ENCODE data around the gene TEAD1.

Gene TEAD1

GRCh38 chr11:12962306-12962705 is 288.1 kb downstream of the TEAD1 start:
- no peak for TF ChIP-seq CTCF (IDR thresholded peaks at IDR 0.05)
- no peak for TF ChIP-seq ZFX (IDR thresholded peaks at IDR 0.05; ENCODE audit: borderline replicate concordance)
- H3K27ac ChIP-seq, result no peak overlapping the region

- TF ChIP-seq ZFX (IDR thresholded peaks at IDR 0.05; ENCODE audit: borderline replicate concordance), result no peak
- no peak for TF ChIP-seq CTCF (IDR thresholded peaks at IDR 0.05)
- H3K27ac ChIP-seq, result no peak overlapping the region
These were observed 288.8 kb downstream of the TEAD1 start for GRCh38 chr11:12963051-12963450.

GRCh38 chr11:12963792-12964536 is 289.7 kb downstream of the TEAD1 start:
- H3K27ac ChIP-seq, result no peak overlapping the region

GRCh38 chr11:12964650-12965049 is 290.4 kb downstream of the TEAD1 start:
- no peak overlapping the region for H3K27ac ChIP-seq
- TF ChIP-seq CTCF (IDR thresholded peaks at IDR 0.05), result no peak
- no peak for TF ChIP-seq ZFX (IDR thresholded peaks at IDR 0.05; ENCODE audit: borderline replicate concordance)

More at GRCh38 chr11:12963792-12964536, 289.7 kb downstream of the TEAD1 start:
- TF ChIP-seq ZFX (IDR thresholded peaks at IDR 0.05; ENCODE audit: borderline replicate concordance) (no peak), CTCF (IDR thresholded peaks at IDR 0.05) (peak; percentile 85)

GRCh38 chr11:12966002-12966401 is 291.8 kb downstream of the TEAD1 start:
- H3K27ac ChIP-seq, result no peak overlapping the region
- TF ChIP-seq ZFX (IDR thresholded peaks at IDR 0.05; ENCODE audit: borderline replicate concordance) (no peak), CTCF (IDR thresholded peaks at IDR 0.05) (no peak)

- no peak for TF ChIP-seq CTCF (IDR thresholded peaks at IDR 0.05)
- H3K27ac ChIP-seq, result no peak overlapping the region
These were observed 293.9 kb downstream of the TEAD1 start for GRCh38 chr11:12968101-12968500.

- H3K27ac ChIP-seq, result no peak overlapping the region
- TF ChIP-seq CTCF (IDR thresholded peaks at IDR 0.05), result no peak
- no peak for TF ChIP-seq ZFX (IDR thresholded peaks at IDR 0.05; ENCODE audit: borderline replicate concordance)
These were observed 294.6 kb downstream of the TEAD1 start for GRCh38 chr11:12968826-12969225.

Measured in 22Rv1 (cell line).